Adrenal gland (tissue), 5 donors: ENCODE data around the gene XCR1.

Experiments
- CTCF ChIP-seq, 6 experiments: fragments of 450-650 bp in 4 of 6; fragments of 200-600 bp in 2 of 6; sonication (generic) in 1 of 6; IDR thresholded peaks; 1 replicate in 5 of 6; 2 replicates in 1 of 6; pipeline versions ENCODE4 v1.5.1 to v1.8.0; 2016 to 2021; ENCODE audit warnings: antibody characterized with exemption in 6 of 6, mild to moderate bottlenecking in 2 of 6, moderate library complexity in 1 of 6
- POLR2A ChIP-seq, 2 donors: fragments of 450-650 bp; IDR thresholded peaks; one replicate each; pipeline ENCODE4 v1.6.1; 2017; ENCODE audit warnings: antibody characterized with exemption in 2 of 2, mild to moderate bottlenecking in 2 of 2, moderate library complexity in 1 of 2
- donor health status: DM: no; HTN: no; CAD: no.

GRCh38 chr3:45997942-45998341, 29.3 kb downstream of the XCR1 start:
- no peak for TF ChIP-seq POLR2A (IDR thresholded peaks at IDR 0.05)
- no peak for TF ChIP-seq CTCF (IDR thresholded peaks at IDR 0.05)
